ENCODE results near the gene GABRG2.

GABRG2 gene

GRCh38 chr5:162037431-162037830, 30.1 kb upstream of the GABRG2 start:
- Histone ChIP-seq H3K9me3 (ENCODE audit: control insufficient read depth, insufficient read depth, low read depth, low read length) (no peaks in the 10 kb centered on the region), H3K4me1 (ENCODE audit: control insufficient read depth, insufficient read depth, low read length) (no peaks in the 10 kb centered on the region), H3K27ac (ENCODE audit: extremely low read depth, low read depth, low read length) (no peak overlapping the region), H3K36me3 (ENCODE audit: control insufficient read depth in 2 of 2, insufficient read depth in 1 of 2, low read length in 2 of 2) (no peaks in the 10 kb centered on the region), H3K4me3 (ENCODE audit: low read depth, low read length) (no peak overlapping the region)
- TF ChIP-seq ZBTB21 (tag by site-specific recombination; IDR thresholded peaks at IDR 0.05) (no peak), ZNF280C (tag by site-specific recombination; IDR thresholded peaks at IDR 0.05) (no peak), ZNF354C (tag by site-specific recombination; IDR thresholded peaks at IDR 0.05; ENCODE audit: borderline replicate concordance, low read depth) (no peak), ZNF202 (tag by site-specific recombination; IDR thresholded peaks at IDR 0.05; ENCODE audit: borderline replicate concordance) (no peak), ZNF555 (tag by site-specific recombination; conservative IDR thresholded peaks at IDR 0.05) (no peak), REPIN1 (tag by site-specific recombination; IDR thresholded peaks at IDR 0.05; ENCODE audit: low read depth) (no peak), ZNF335 (tag by site-specific recombination; conservative IDR thresholded peaks at IDR 0.05) (no peak), ZIC2 (tag by site-specific recombination; IDR thresholded peaks at IDR 0.05) (no peak), SETDB1 (IDR thresholded peaks at IDR 0.05; ENCODE audit: insufficient read length, low read length) (no peak), CTCF (tag by site-specific recombination; IDR thresholded peaks at IDR 0.05) (no peak), GFI1B (tag by site-specific recombination; IDR thresholded peaks at IDR 0.05) (no peak), KLF1 (tag by site-specific recombination; IDR thresholded peaks at IDR 0.05) (no peak), ZNF792 (tag by site-specific recombination; IDR thresholded peaks at IDR 0.05) (no peak), ZNF776 (tag by site-specific recombination; IDR thresholded peaks at IDR 0.05; ENCODE audit: borderline replicate concordance) (no peak), ZNF112 (tag by site-specific recombination; IDR thresholded peaks at IDR 0.05) (no peak), YY2 (tag by site-specific recombination; IDR thresholded peaks at IDR 0.05) (no peak)
- TF ChIP-seq, protein P1, sequence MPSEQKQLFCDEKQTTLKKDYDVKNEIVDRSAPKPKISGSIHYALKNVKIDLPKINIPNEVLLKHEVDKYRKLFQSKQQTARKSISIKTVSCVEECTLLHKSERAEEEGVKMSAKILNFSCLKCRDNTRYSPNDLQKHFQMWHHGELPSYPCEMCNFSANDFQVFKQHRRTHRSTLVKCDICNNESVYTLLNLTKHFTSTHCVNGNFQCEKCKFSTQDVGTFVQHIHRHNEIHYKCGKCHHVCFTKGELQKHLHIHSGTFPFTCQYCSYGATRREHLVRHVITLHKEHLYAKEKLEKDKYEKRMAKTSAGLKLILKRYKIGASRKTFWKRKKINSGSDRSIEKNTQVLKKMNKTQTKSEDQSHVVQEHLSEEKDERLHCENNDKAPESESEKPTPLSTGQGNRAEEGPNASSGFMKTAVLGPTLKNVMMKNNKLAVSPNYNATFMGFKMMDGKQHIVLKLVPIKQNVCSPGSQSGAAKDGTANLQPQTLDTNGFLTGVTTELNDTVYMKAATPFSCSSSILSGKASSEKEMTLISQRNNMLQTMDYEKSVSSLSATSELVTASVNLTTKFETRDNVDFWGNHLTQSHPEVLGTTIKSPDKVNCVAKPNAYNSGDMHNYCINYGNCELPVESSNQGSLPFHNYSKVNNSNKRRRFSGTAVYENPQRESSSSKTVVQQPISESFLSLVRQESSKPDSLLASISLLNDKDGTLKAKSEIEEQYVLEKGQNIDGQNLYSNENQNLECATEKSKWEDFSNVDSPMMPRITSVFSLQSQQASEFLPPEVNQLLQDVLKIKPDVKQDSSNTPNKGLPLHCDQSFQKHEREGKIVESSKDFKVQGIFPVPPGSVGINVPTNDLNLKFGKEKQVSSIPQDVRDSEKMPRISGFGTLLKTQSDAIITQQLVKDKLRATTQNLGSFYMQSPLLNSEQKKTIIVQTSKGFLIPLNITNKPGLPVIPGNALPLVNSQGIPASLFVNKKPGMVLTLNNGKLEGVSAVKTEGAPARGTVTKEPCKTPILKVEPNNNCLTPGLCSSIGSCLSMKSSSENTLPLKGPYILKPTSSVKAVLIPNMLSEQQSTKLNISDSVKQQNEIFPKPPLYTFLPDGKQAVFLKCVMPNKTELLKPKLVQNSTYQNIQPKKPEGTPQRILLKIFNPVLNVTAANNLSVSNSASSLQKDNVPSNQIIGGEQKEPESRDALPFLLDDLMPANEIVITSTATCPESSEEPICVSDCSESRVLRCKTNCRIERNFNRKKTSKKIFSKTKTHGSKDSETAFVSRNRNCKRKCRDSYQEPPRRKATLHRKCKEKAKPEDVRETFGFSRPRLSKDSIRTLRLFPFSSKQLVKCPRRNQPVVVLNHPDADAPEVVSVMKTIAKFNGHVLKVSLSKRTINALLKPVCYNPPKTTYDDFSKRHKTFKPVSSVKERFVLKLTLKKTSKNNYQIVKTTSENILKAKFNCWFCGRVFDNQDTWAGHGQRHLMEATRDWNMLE (tag by site-specific recombination; conservative IDR thresholded peaks at IDR 0.05; ENCODE audit: low read depth) = no peak
- TF ChIP-seq, protein P2, sequence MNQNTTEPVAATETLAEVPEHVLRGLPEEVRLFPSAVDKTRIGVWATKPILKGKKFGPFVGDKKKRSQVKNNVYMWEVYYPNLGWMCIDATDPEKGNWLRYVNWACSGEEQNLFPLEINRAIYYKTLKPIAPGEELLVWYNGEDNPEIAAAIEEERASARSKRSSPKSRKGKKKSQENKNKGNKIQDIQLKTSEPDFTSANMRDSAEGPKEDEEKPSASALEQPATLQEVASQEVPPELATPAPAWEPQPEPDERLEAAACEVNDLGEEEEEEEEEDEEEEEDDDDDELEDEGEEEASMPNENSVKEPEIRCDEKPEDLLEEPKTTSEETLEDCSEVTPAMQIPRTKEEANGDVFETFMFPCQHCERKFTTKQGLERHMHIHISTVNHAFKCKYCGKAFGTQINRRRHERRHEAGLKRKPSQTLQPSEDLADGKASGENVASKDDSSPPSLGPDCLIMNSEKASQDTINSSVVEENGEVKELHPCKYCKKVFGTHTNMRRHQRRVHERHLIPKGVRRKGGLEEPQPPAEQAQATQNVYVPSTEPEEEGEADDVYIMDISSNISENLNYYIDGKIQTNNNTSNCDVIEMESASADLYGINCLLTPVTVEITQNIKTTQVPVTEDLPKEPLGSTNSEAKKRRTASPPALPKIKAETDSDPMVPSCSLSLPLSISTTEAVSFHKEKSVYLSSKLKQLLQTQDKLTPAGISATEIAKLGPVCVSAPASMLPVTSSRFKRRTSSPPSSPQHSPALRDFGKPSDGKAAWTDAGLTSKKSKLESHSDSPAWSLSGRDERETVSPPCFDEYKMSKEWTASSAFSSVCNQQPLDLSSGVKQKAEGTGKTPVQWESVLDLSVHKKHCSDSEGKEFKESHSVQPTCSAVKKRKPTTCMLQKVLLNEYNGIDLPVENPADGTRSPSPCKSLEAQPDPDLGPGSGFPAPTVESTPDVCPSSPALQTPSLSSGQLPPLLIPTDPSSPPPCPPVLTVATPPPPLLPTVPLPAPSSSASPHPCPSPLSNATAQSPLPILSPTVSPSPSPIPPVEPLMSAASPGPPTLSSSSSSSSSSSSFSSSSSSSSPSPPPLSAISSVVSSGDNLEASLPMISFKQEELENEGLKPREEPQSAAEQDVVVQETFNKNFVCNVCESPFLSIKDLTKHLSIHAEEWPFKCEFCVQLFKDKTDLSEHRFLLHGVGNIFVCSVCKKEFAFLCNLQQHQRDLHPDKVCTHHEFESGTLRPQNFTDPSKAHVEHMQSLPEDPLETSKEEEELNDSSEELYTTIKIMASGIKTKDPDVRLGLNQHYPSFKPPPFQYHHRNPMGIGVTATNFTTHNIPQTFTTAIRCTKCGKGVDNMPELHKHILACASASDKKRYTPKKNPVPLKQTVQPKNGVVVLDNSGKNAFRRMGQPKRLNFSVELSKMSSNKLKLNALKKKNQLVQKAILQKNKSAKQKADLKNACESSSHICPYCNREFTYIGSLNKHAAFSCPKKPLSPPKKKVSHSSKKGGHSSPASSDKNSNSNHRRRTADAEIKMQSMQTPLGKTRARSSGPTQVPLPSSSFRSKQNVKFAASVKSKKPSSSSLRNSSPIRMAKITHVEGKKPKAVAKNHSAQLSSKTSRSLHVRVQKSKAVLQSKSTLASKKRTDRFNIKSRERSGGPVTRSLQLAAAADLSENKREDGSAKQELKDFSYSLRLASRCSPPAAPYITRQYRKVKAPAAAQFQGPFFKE (tag by site-specific recombination; IDR thresholded peaks at IDR 0.05; ENCODE audit: borderline replicate concordance) = no peak
- TF ChIP-seq, protein P3, sequence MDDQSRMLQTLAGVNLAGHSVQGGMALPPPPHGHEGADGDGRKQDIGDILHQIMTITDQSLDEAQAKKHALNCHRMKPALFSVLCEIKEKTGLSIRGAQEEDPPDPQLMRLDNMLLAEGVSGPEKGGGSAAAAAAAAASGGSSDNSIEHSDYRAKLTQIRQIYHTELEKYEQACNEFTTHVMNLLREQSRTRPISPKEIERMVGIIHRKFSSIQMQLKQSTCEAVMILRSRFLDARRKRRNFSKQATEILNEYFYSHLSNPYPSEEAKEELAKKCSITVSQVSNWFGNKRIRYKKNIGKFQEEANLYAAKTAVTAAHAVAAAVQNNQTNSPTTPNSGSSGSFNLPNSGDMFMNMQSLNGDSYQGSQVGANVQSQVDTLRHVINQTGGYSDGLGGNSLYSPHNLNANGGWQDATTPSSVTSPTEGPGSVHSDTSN (CRISPR knock-in tag; IDR thresholded peaks at IDR 0.05) = no peak
- ChIA-PET POLR2A (no interaction called here), CTCF (interaction anchor here (0.6 kb wide), 1 partner anchor 567 kb away, joined by 3 read pairs; no protein-coding TSS in a partner anchor)

All from HEK293 (cell line).